Activated CD4-positive, alpha-beta memory T cell treated with anti-CD3 and anti-CD28 coated beads, Interleukin-2, amount 10 ng/mL, durations not matched to agents 7 days and 5 days (primary cell): ENCODE measurements around the gene CACNA1A. TPM values are rescaled to one million over a fixed set of nuclear protein-coding genes. Genes with fewer than 3 reads are reported as not detected.

Experiments used
- CTCF ChIA-PET: fragments of 350-600 bp; sonication (Branson Sonifier 250); formaldehyde crosslinking; loops from one replicate; lab custom pipeline; 2021; ENCODE audit warnings: antibody characterized with exemption, inconsistent platforms; lab: Charles Lee
- POLR2A ChIA-PET: fragments of 350-600 bp; sonication (Branson Sonifier 250); formaldehyde crosslinking; loops from one replicate; lab custom pipeline; 2021; ENCODE audit warnings: antibody characterized with exemption; lab: Charles Lee
- DNase-seq: peaks from one replicate; pipeline ENCODE4 v3.0.0-alpha.2; 2020
- H3K27ac Mint-ChIP-seq: one replicate; pipeline ENCODE4 v1.8.0; 2021; ENCODE audit warnings: mild to moderate bottlenecking, mixed read lengths
- H3K27me3 Mint-ChIP-seq: one replicate; pipeline ENCODE4 v1.8.0; 2021; ENCODE audit warnings: mixed read lengths
- H3K36me3 Mint-ChIP-seq: one replicate; pipeline ENCODE4 v1.8.0; 2021; ENCODE audit warnings: low read depth, mixed read lengths
- H3K4me1 Mint-ChIP-seq: one replicate; pipeline ENCODE4 v1.8.0; 2021; ENCODE audit warnings: mixed read lengths
- H3K4me3 Mint-ChIP-seq: one replicate; pipeline ENCODE4 v1.8.0; 2021; ENCODE audit warnings: mild to moderate bottlenecking, mixed read lengths
- H3K9me3 Mint-ChIP-seq: one replicate; pipeline ENCODE4 v1.8.0; 2021; ENCODE audit warnings: mixed read lengths
- total RNA-seq, 2 experiments: library from RNA; stranded (reverse); gene quantifications; one replicate each; pipeline ENCODE4 v1.2.3, GENCODE V29; 2021

The CACNA1A gene
- total RNA-seq, 2 experiments from 2014 or later, result 3.6 to 4.1 TPM

- H3K27ac Mint-ChIP-seq, result no peak overlapping the region
These were observed 280.1 kb downstream of the CACNA1A start for GRCh38 chr19:13225973-13226865.

GRCh38 chr19:13225085-13225484 lies 281.2 kb downstream of the CACNA1A start:
- Mint-ChIP-seq H3K27ac (no peak overlapping the region), H3K36me3 (no peaks in the 10 kb centered on the region), H3K4me1 (peaks cover 4% of the 10 kb centered on the region), H3K27me3 (peaks cover 9% of the 10 kb centered on the region), H3K9me3 (no peaks in the 10 kb centered on the region), H3K4me3 (no peak overlapping the region)
- CTCF ChIA-PET, result no interaction called here
- POLR2A ChIA-PET, result no interaction called here
- DNase-seq, result no peak

More at GRCh38 chr19:13225973-13226865, 280.1 kb downstream of the CACNA1A start:
- no peak overlapping the region for H3K4me3 Mint-ChIP-seq
- H3K36me3 Mint-ChIP-seq, result no peaks in the 10 kb centered on the region
- H3K27me3 Mint-ChIP-seq, result peaks cover 9% of the 10 kb centered on the region
- ChIA-PET POLR2A (no interaction called here), CTCF (no interaction called here)
- DNase-seq, result no peak
- H3K4me1 Mint-ChIP-seq, result peaks cover 2% of the 10 kb centered on the region
- H3K9me3 Mint-ChIP-seq, result no peaks in the 10 kb centered on the region

- DNase-seq, result no peak
- Mint-ChIP-seq H3K4me1 (peaks cover 10% of the 10 kb centered on the region), H3K27ac (no peak overlapping the region), H3K4me3 (no peak overlapping the region), H3K27me3 (peaks cover 2% of the 10 kb centered on the region), H3K36me3 (no peaks in the 10 kb centered on the region), H3K9me3 (no peaks in the 10 kb centered on the region)
- POLR2A ChIA-PET, result interaction anchor here (1.0 to 1.2 kb wide), 2 partner anchors 53 to 68 kb away, joined by 3 to 5 read pairs; no protein-coding TSS in a partner anchor
- CTCF ChIA-PET, result interaction anchor here (1.0 kb wide), 2 partner anchors 9 to 57 kb away, joined by 3 read pairs; no protein-coding TSS in a partner anchor
These were observed 285.4 kb downstream of the CACNA1A start for GRCh38 chr19:13220847-13221246.

GRCh38 chr19:13215572-13216380 lies 290.5 kb downstream of the CACNA1A start:
- peaks cover under 1% of the 10 kb centered on the region for H3K27me3 Mint-ChIP-seq
- H3K9me3 Mint-ChIP-seq, result no peaks in the 10 kb centered on the region
- H3K27ac Mint-ChIP-seq, result peak overlapping the region; percentile 78
- peak overlapping the region; percentile 77 for H3K4me3 Mint-ChIP-seq
- DNase-seq, result peak; percentile 40
- no peaks in the 10 kb centered on the region for H3K36me3 Mint-ChIP-seq
- ChIA-PET POLR2A (interaction anchor here (0.7 to 2.3 kb wide), 5 partner anchors 20 to 65 kb away, joined by 3 to 8 read pairs (median 3); partner anchors contain the start of genes IER2 and STX10), CTCF (interaction anchor here (0.7 to 1.9 kb wide), 8 partner anchors 14 to 449 kb away, joined by 3 to 5 read pairs (median 4); no protein-coding TSS in a partner anchor)
- peaks cover 16% of the 10 kb centered on the region for H3K4me1 Mint-ChIP-seq

- POLR2A ChIA-PET, result interaction anchor here (1.1 to 2.3 kb wide), 3 partner anchors 46 to 62 kb away, joined by 3 to 8 read pairs (median 6); no protein-coding TSS in a partner anchor
- DNase-seq, result no peak
- Mint-ChIP-seq H3K4me1 (peaks cover 17% of the 10 kb centered on the region), H3K4me3 (no peak overlapping the region), H3K9me3 (no peaks in the 10 kb centered on the region), H3K36me3 (no peaks in the 10 kb centered on the region), H3K27me3 (no peaks in the 10 kb centered on the region), H3K27ac (no peak overlapping the region)
- CTCF ChIA-PET, result interaction anchor here (0.6 to 2.3 kb wide), 7 partner anchors 18 to 59 kb away, joined by 3 to 6 read pairs (median 4); no protein-coding TSS in a partner anchor
These were observed 292.1 kb downstream of the CACNA1A start for GRCh38 chr19:13214036-13214730.

- Mint-ChIP-seq H3K27me3 (no peaks in the 10 kb centered on the region), H3K4me3 (no peak overlapping the region), H3K27ac (no peak overlapping the region), H3K4me1 (peaks cover 24% of the 10 kb centered on the region), H3K36me3 (peaks cover 3% of the 10 kb centered on the region), H3K9me3 (no peaks in the 10 kb centered on the region)
- ChIA-PET POLR2A (no interaction called here), CTCF (interaction anchor here (0.7 to 2.3 kb wide), 6 partner anchors 17 to 68 kb away, joined by 3 to 6 read pairs (median 3); partner anchors contain the start of genes IER2 and STX10)
- peak; percentile 81 for DNase-seq
These were observed 293.4 kb downstream of the CACNA1A start for GRCh38 chr19:13212759-13213330.

GRCh38 chr19:13211426-13212308 lies 294.6 kb downstream of the CACNA1A start:
- ChIA-PET POLR2A (interaction anchor here (1.1 kb wide), 2 partner anchors 56 to 59 kb away, joined by 3 to 4 read pairs; no protein-coding TSS in a partner anchor), CTCF (interaction anchor here (0.6 to 1.5 kb wide), 5 partner anchors 9 to 366 kb away, joined by 3 to 5 read pairs (median 4); partner anchors contain the start of genes IER2 and STX10)
- Mint-ChIP-seq H3K27ac (no peak overlapping the region), H3K4me3 (peak overlapping the region; percentile 13), H3K4me1 (peaks cover 22% of the 10 kb centered on the region), H3K27me3 (no peaks in the 10 kb centered on the region), H3K9me3 (no peaks in the 10 kb centered on the region), H3K36me3 (peaks cover 3% of the 10 kb centered on the region)
- no peak for DNase-seq

GRCh38 chr19:13210941-13211340 lies 295.3 kb downstream of the CACNA1A start:
- ChIA-PET CTCF (interaction anchor here (1.4 kb wide), 2 partner anchors 10 to 44 kb away, joined by 3 to 5 read pairs; no protein-coding TSS in a partner anchor), POLR2A (interaction anchor here (1.1 kb wide), 2 partner anchors 56 to 59 kb away, joined by 3 to 4 read pairs; no protein-coding TSS in a partner anchor)
- Mint-ChIP-seq H3K27me3 (no peaks in the 10 kb centered on the region), H3K36me3 (peaks cover 3% of the 10 kb centered on the region), H3K9me3 (no peaks in the 10 kb centered on the region), H3K4me1 (peaks cover 19% of the 10 kb centered on the region), H3K27ac (no peak overlapping the region), H3K4me3 (no peak overlapping the region)
- no peak for DNase-seq

- no peaks in the 10 kb centered on the region for H3K9me3 Mint-ChIP-seq
- ChIA-PET POLR2A (interaction anchor here (1.0 kb wide), 1 partner anchor 54 kb away, joined by 3 read pairs; no protein-coding TSS in a partner anchor), CTCF (no interaction called here)
- H3K27ac Mint-ChIP-seq, result no peak overlapping the region
- DNase-seq, result no peak
- no peak overlapping the region for H3K4me3 Mint-ChIP-seq
- peaks cover 3% of the 10 kb centered on the region for H3K36me3 Mint-ChIP-seq
- peaks cover 13% of the 10 kb centered on the region for H3K4me1 Mint-ChIP-seq
- no peaks in the 10 kb centered on the region for H3K27me3 Mint-ChIP-seq
These were observed 295.9 kb downstream of the CACNA1A start for GRCh38 chr19:13210339-13210775.

GRCh38 chr19:13209484-13210338 lies 296.6 kb downstream of the CACNA1A start:
- peaks cover 13% of the 10 kb centered on the region for H3K4me1 Mint-ChIP-seq
- H3K36me3 Mint-ChIP-seq, result peaks cover 3% of the 10 kb centered on the region
- no peaks in the 10 kb centered on the region for H3K9me3 Mint-ChIP-seq
- peak overlapping the region; percentile 37 for H3K4me3 Mint-ChIP-seq
- ChIA-PET CTCF (interaction anchor here (0.6 kb wide), 2 partner anchors 31 to 960 kb away, joined by 3 read pairs; no protein-coding TSS in a partner anchor), POLR2A (interaction anchor here (1.0 kb wide), 1 partner anchor 53 kb away, joined by 3 read pairs; no protein-coding TSS in a partner anchor)
- no peak overlapping the region for H3K27ac Mint-ChIP-seq
- DNase-seq, result no peak
- no peaks in the 10 kb centered on the region for H3K27me3 Mint-ChIP-seq
